Measurements from ENCODE around the gene ERI3. TPM values are rescaled to one million over a fixed set of nuclear protein-coding genes. Genes with fewer than 3 reads are reported as not detected.

The ERI3 gene
- total and polyA plus RNA-seq, 2 donors (not counting 3 experiments of a cell fraction or from before 2014, with no cell fraction given): 45.3 to 94.0 TPM

DNA sequence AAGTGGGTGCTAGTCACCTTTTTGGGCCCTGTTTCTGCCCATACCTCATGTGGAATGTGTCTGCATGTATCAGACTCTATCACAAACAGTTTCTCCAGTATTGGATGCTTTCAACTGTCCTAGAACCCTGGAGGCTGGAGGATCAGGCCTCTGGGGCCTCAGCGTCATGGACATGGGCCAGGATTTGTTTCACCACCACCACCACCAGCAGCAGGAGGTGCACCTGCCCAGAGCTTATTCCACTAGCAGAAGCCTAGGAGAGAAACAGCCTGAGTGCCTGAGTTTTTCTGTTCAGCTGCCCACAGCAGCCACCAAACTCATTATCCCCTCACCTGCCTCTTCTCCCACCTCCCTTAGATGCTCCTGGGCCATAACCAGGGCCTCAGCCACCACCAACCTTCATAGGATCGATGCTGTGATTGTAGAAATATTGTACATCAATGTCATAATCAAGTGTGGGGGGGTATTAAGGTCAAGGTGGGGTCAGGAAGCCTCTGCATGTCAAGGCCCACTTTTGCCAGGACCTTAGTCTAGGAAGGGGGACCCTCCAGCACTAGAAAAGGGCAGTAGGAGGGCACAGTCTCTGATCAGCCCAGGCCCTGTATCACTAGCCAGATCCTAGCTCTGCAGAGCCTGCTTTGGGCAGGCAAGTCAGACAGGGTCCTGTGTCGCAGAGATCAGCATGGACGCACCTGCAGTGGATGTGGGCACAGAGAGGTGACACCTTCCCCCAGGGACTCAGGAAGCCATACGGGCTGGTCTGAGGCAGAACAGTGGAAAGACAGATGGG is 132.5 kb downstream of the ERI3 start:
- dilution Hi-C loops (cut with MboI; ENCODE audit: extremely low pct_ligation_motif_present, low sequenced_read_pairs) (no loop called here), intact Hi-C loops (cut with micrococcal nuclease) (no loop called here)
- no peak overlapping the region for H3K9ac ChIP-seq (replicated peaks; ENCODE audit: extremely low read depth, insufficient read depth, low read length)
- H2AFZ ChIP-seq (ENCODE audit: low read depth, low read length): no peak overlapping the region
- TF ChIP-seq MYC (IDR thresholded peaks at IDR 0.05; ENCODE audit: low read depth, low read length) (no peak), POLR2AphosphoS5 (IDR thresholded peaks at IDR 0.05; ENCODE audit: insufficient read depth, low read depth, low read length) (no peak), JUN (IDR thresholded peaks at IDR 0.05; ENCODE audit: borderline replicate concordance, insufficient read depth, insufficient read length, low read depth) (no peak), GATA2 (IDR thresholded peaks at IDR 0.05; ENCODE audit: insufficient read depth, insufficient read length, low read depth, low read length) (no peak), POLR2A (IDR thresholded peaks at IDR 0.05; ENCODE audit: low read depth, low read length) (no peak), EZH2 (IDR thresholded peaks at IDR 0.05; ENCODE audit: borderline replicate concordance, low read depth, low read length, severe bottlenecking) (no peak), FOS (IDR thresholded peaks at IDR 0.05; ENCODE audit: borderline replicate concordance, insufficient read depth, low read length) (no peak)
- TF ChIP-seq, protein P1, sequence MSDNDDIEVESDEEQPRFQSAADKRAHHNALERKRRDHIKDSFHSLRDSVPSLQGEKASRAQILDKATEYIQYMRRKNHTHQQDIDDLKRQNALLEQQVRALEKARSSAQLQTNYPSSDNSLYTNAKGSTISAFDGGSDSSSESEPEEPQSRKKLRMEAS (IDR thresholded peaks at IDR 0.05; ENCODE audit: insufficient read depth, insufficient read length): no peak
- TF ChIP-seq, protein P2, sequence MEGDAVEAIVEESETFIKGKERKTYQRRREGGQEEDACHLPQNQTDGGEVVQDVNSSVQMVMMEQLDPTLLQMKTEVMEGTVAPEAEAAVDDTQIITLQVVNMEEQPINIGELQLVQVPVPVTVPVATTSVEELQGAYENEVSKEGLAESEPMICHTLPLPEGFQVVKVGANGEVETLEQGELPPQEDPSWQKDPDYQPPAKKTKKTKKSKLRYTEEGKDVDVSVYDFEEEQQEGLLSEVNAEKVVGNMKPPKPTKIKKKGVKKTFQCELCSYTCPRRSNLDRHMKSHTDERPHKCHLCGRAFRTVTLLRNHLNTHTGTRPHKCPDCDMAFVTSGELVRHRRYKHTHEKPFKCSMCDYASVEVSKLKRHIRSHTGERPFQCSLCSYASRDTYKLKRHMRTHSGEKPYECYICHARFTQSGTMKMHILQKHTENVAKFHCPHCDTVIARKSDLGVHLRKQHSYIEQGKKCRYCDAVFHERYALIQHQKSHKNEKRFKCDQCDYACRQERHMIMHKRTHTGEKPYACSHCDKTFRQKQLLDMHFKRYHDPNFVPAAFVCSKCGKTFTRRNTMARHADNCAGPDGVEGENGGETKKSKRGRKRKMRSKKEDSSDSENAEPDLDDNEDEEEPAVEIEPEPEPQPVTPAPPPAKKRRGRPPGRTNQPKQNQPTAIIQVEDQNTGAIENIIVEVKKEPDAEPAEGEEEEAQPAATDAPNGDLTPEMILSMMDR (IDR thresholded peaks at IDR 0.05; ENCODE audit: extremely low read depth in 1 of 2, insufficient read depth in 1 of 2, low read depth in 1 of 2, low read length in 2 of 2): no peak
- no peaks in the 10 kb centered on the region for H3K4me1 ChIP-seq (ENCODE audit: control insufficient read depth, extremely low read depth, insufficient read depth, low read length)
- POLR2A ChIA-PET: no interaction called here
- no peaks in the 10 kb centered on the region for H3K27me3 ChIP-seq (ENCODE audit: control insufficient read depth in 2 of 2, insufficient read depth in 2 of 2, low read length in 2 of 2)
- no peaks in the 10 kb centered on the region for H3K79me2 ChIP-seq (ENCODE audit: control insufficient read depth, insufficient read depth, low read length)
- no peak overlapping the region for H3K27ac ChIP-seq (ENCODE audit: insufficient read depth, low read depth, low read length)
- no peaks in the 10 kb centered on the region for H3K9me1 ChIP-seq (replicated peaks; ENCODE audit: control insufficient read depth, extremely low read depth, insufficient read depth, low read length)
- FAIRE-seq: no peak
- no peak overlapping the region for H3K4me3 ChIP-seq (replicated peaks in 1 of 3; ENCODE audit: insufficient read depth in 1 of 3, low read depth in 1 of 3, low read length in 3 of 3)
- BruUV-seq (replicated peaks): no TSS peak
- peaks cover 4 to 35% of the 10 kb centered on the region in 2 experiments for H3K36me3 ChIP-seq (ENCODE audit: control insufficient read depth in 2 of 2, extremely low read depth in 1 of 2, insufficient read depth in 2 of 2, low read length in 2 of 2)
- no peaks in the 10 kb centered on the region for H4K20me1 ChIP-seq (replicated peaks; ENCODE audit: control insufficient read depth, extremely low read depth, insufficient read depth, low read length)
- no peak for DNase-seq (ENCODE audit: low read depth, low spot score)
- H3K9me3 ChIP-seq (replicated peaks; ENCODE audit: control insufficient read depth, insufficient read depth, low read length): no peaks in the 10 kb centered on the region
- no peak overlapping the region for H3K4me2 ChIP-seq (ENCODE audit: insufficient read depth, low read length)
- CTCF ChIA-PET: no interaction called here

All from endothelial cell of umbilical vein (primary cell).